Cardiac fibroblast (primary cell): ENCODE measurements around the gene MAPKAPK3.

Experiments
- DNase-seq, 2 donors: peaks; one replicate each; pipeline versions ENCODE4 v3.0.0 to v3.0.0-alpha.2; 2010; ENCODE audit warnings: low read depth in 2 of 2
- H3K4me3 ChIP-seq, 2 donors: replicated peaks in 1 of 2; 1 replicate in 1 of 2; 2 replicates in 1 of 2; pipeline ENCODE4 v1.5.1; 2011; ENCODE audit warnings: low read depth in 2 of 2, low read length in 2 of 2, mild to moderate bottlenecking in 2 of 2, moderate library complexity in 1 of 2
- TF ChIP-seq, protein P1 (sequence below): IDR thresholded peaks from one replicate; pipeline ENCODE4 v1.5.1; 2011; ENCODE audit warnings: low read depth, mild to moderate bottlenecking, low read length, inconsistent platforms

Gene MAPKAPK3

DNA sequence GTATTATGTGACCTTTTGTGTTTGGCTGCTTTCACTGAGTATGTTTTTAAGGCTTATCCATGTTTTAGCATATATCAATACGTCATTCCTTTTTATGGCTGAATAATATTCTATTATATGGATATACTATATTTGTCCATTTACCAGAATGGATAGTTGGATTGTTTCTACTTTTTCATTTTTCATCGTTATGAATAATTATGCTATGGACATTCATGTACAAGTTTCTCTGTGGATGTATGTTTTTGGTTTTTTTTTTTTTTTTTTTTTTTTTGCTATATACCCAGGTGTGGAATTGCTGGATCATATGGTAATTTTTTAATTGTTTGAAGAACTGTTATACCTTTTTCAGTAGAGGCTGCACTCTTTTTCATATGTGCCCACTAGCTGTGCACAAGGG is 81.3 kb downstream of the MAPKAPK3 start:
- DNase-seq, result no peak
- TF ChIP-seq, protein P1, sequence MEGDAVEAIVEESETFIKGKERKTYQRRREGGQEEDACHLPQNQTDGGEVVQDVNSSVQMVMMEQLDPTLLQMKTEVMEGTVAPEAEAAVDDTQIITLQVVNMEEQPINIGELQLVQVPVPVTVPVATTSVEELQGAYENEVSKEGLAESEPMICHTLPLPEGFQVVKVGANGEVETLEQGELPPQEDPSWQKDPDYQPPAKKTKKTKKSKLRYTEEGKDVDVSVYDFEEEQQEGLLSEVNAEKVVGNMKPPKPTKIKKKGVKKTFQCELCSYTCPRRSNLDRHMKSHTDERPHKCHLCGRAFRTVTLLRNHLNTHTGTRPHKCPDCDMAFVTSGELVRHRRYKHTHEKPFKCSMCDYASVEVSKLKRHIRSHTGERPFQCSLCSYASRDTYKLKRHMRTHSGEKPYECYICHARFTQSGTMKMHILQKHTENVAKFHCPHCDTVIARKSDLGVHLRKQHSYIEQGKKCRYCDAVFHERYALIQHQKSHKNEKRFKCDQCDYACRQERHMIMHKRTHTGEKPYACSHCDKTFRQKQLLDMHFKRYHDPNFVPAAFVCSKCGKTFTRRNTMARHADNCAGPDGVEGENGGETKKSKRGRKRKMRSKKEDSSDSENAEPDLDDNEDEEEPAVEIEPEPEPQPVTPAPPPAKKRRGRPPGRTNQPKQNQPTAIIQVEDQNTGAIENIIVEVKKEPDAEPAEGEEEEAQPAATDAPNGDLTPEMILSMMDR, result no peak
- no peak overlapping the region for H3K4me3 ChIP-seq
